22Rv1 (cell line): Measurements from ENCODE around the gene WWOX.

Experiments
- CTCF ChIP-seq: fragments of 450-650 bp; IDR thresholded peaks from 2 replicates; pipeline ENCODE4 v1.5.1; 2017; ENCODE audit warnings: mild to moderate bottlenecking
- ZFX ChIP-seq: fragments of 450-650 bp; IDR thresholded peaks from 2 replicates; pipeline ENCODE4 v1.6.1; 2017; ENCODE audit warnings: antibody characterized with exemption, borderline replicate concordance

- no peak for TF ChIP-seq CTCF
- no peak for TF ChIP-seq ZFX
Measured at GRCh38 chr16:78431701-78432100, 332.2 kb downstream of the WWOX start.
